Activated CD4-positive, alpha-beta memory T cell treated with anti-CD3 and anti-CD28 coated beads for 36 hours (primary cell): ENCODE results near the gene DTHD1. TPM values are rescaled to one million over a fixed set of nuclear protein-coding genes. Genes with fewer than 3 reads are reported as not detected.

Experiments
- CTCF ChIA-PET: fragments of 350-600 bp; sonication (Branson Sonifier 250); formaldehyde crosslinking; loops from one replicate; lab custom pipeline; 2021; ENCODE audit warnings: antibody characterized with exemption, inconsistent platforms; lab: Charles Lee
- POLR2A ChIA-PET: fragments of 350-600 bp; sonication (Branson Sonifier 250); formaldehyde crosslinking; loops from one replicate; lab custom pipeline; 2021; ENCODE audit warnings: antibody characterized with exemption; lab: Charles Lee
- DNase-seq: peaks from one replicate; pipeline ENCODE4 v3.0.0-alpha.2; 2020
- H3K27ac Mint-ChIP-seq: one replicate; pipeline ENCODE4 v1.8.0; 2021; ENCODE audit warnings: mixed read lengths
- H3K27me3 Mint-ChIP-seq: one replicate; pipeline ENCODE4 v1.8.0; 2021; ENCODE audit warnings: mixed read lengths
- H3K36me3 Mint-ChIP-seq: one replicate; pipeline ENCODE4 v1.8.0; 2021; ENCODE audit warnings: mixed read lengths
- H3K4me1 Mint-ChIP-seq: one replicate; pipeline ENCODE4 v1.8.0; 2021; ENCODE audit warnings: low read depth, mixed read lengths
- H3K4me3 Mint-ChIP-seq: one replicate; pipeline ENCODE4 v1.8.0; 2021; ENCODE audit warnings: mild to moderate bottlenecking, mixed read lengths
- H3K9me3 Mint-ChIP-seq: one replicate; pipeline ENCODE4 v1.8.0; 2021; ENCODE audit warnings: mixed read lengths
- intact Hi-C: fragments of 100-400 bp; cut with micrococcal nuclease; formaldehyde crosslinking; loops from one replicate; pipeline ENCODE4 v1.15.1; 2023
- total RNA-seq, 2 experiments: library from RNA; stranded (reverse); gene quantifications; one replicate each; pipeline ENCODE4 v1.2.3, GENCODE V29; 2021

Gene DTHD1
- total RNA-seq, 2 experiments from 2014 or later = 3.1 to 3.8 TPM

GRCh38 chr4:36328130-36328529 lies 46.7 kb downstream of the DTHD1 start:
- H3K4me3 Mint-ChIP-seq = no peak overlapping the region
- H3K9me3 Mint-ChIP-seq = no peaks in the 10 kb centered on the region
- peaks cover 44% of the 10 kb centered on the region for H3K4me1 Mint-ChIP-seq
- H3K27ac Mint-ChIP-seq = no peak overlapping the region
- no peaks in the 10 kb centered on the region for H3K36me3 Mint-ChIP-seq
- intact Hi-C loops = loop anchor here (10.0 kb wide), 1 partner anchor 353 kb away; no protein-coding TSS in a partner anchor
- CTCF ChIA-PET = no interaction called here
- H3K27me3 Mint-ChIP-seq = no peaks in the 10 kb centered on the region
- POLR2A ChIA-PET = no interaction called here
- no peak for DNase-seq

- Mint-ChIP-seq H3K36me3 (no peaks in the 10 kb centered on the region), H3K4me1 (peaks cover 38% of the 10 kb centered on the region), H3K27ac (no peak overlapping the region), H3K4me3 (no peak overlapping the region), H3K9me3 (no peaks in the 10 kb centered on the region), H3K27me3 (no peaks in the 10 kb centered on the region)
- intact Hi-C loops = loop anchor here (10.0 kb wide), 1 partner anchor 354 kb away; no protein-coding TSS in a partner anchor
- no peak for DNase-seq
- ChIA-PET CTCF (interaction anchor here (0.6 to 2.5 kb wide), 5 partner anchors 20 to 84 kb away, joined by 3 to 10 read pairs (median 3); partner anchors contain the start of gene ARAP2), POLR2A (no interaction called here)
Observed at GRCh38 chr4:36329228-36329627, 47.8 kb downstream of the DTHD1 start.

GRCh38 chr4:36330796-36331195 lies 49.4 kb downstream of the DTHD1 start:
- no peaks in the 10 kb centered on the region for H3K9me3 Mint-ChIP-seq
- H3K36me3 Mint-ChIP-seq = no peaks in the 10 kb centered on the region
- H3K4me3 Mint-ChIP-seq = no peak overlapping the region
- no peaks in the 10 kb centered on the region for H3K27me3 Mint-ChIP-seq
- POLR2A ChIA-PET = interaction anchor here (1.4 to 2.3 kb wide), 2 partner anchors 44 to 87 kb away, joined by 3 to 14 read pairs; partner anchors contain the start of gene ARAP2
- CTCF ChIA-PET = interaction anchor here (0.8 to 2.5 kb wide), 3 partner anchors 18 to 86 kb away, joined by 4 to 9 read pairs (median 7); partner anchors contain the start of gene ARAP2
- no peak overlapping the region for H3K27ac Mint-ChIP-seq
- H3K4me1 Mint-ChIP-seq = peaks cover 26% of the 10 kb centered on the region
- intact Hi-C loops = no loop called here
- DNase-seq = no peak

GRCh38 chr4:36332023-36332781 lies 50.8 kb downstream of the DTHD1 start:
- peaks cover 23% of the 10 kb centered on the region for H3K4me1 Mint-ChIP-seq
- H3K9me3 Mint-ChIP-seq = no peaks in the 10 kb centered on the region
- CTCF ChIA-PET = interaction anchor here (0.8 to 2.1 kb wide), 7 partner anchors 16 to 172 kb away, joined by 3 to 7 read pairs (median 3); partner anchors contain the start of gene ARAP2
- POLR2A ChIA-PET = interaction anchor here (0.8 to 2.3 kb wide), 6 partner anchors 8 to 88 kb away, joined by 3 to 14 read pairs (median 4); partner anchors contain the start of gene ARAP2
- H3K27me3 Mint-ChIP-seq = no peaks in the 10 kb centered on the region
- H3K4me3 Mint-ChIP-seq = no peak overlapping the region
- intact Hi-C loops = loop anchor here (1.0 kb wide), 4 partner anchors 9 to 62 kb away; no protein-coding TSS in a partner anchor
- DNase-seq = peak; percentile 57
- peak overlapping the region; percentile 78 for H3K27ac Mint-ChIP-seq
- H3K36me3 Mint-ChIP-seq = no peaks in the 10 kb centered on the region

- CTCF ChIA-PET = interaction anchor here (0.8 to 2.1 kb wide), 7 partner anchors 15 to 173 kb away, joined by 3 to 7 read pairs (median 3); partner anchors contain the start of gene ARAP2
- no peak for DNase-seq
- peak overlapping the region; percentile 78 for H3K27ac Mint-ChIP-seq
- peaks cover 22% of the 10 kb centered on the region for H3K4me1 Mint-ChIP-seq
- no peaks in the 10 kb centered on the region for H3K9me3 Mint-ChIP-seq
- no peaks in the 10 kb centered on the region for H3K36me3 Mint-ChIP-seq
- H3K27me3 Mint-ChIP-seq = no peaks in the 10 kb centered on the region
- POLR2A ChIA-PET = interaction anchor here (0.8 to 2.3 kb wide), 6 partner anchors 9 to 89 kb away, joined by 3 to 14 read pairs (median 4); partner anchors contain the start of gene ARAP2
- no peak overlapping the region for H3K4me3 Mint-ChIP-seq
- intact Hi-C loops = loop anchor here (1.0 kb wide), 4 partner anchors 9 to 62 kb away; no protein-coding TSS in a partner anchor
Observed at GRCh38 chr4:36332782-36333131, 51.3 kb downstream of the DTHD1 start.

- CTCF ChIA-PET = interaction anchor here (0.8 to 2.1 kb wide), 6 partner anchors 15 to 90 kb away, joined by 3 to 7 read pairs (median 3); partner anchors contain the start of gene ARAP2
- no peak for DNase-seq
- Mint-ChIP-seq H3K9me3 (no peaks in the 10 kb centered on the region), H3K4me1 (peaks cover 25% of the 10 kb centered on the region), H3K4me3 (no peak overlapping the region), H3K27ac (no peak overlapping the region), H3K27me3 (no peaks in the 10 kb centered on the region), H3K36me3 (no peaks in the 10 kb centered on the region)
- intact Hi-C loops = no loop called here
- POLR2A ChIA-PET = interaction anchor here (1.0 to 2.3 kb wide), 4 partner anchors 9 to 90 kb away, joined by 3 to 14 read pairs (median 8); partner anchors contain the start of gene ARAP2
Observed at GRCh38 chr4:36333303-36333877, 52.0 kb downstream of the DTHD1 start.

- Mint-ChIP-seq H3K27me3 (no peaks in the 10 kb centered on the region), H3K36me3 (no peaks in the 10 kb centered on the region), H3K4me1 (peaks cover 19% of the 10 kb centered on the region), H3K4me3 (no peak overlapping the region), H3K9me3 (no peaks in the 10 kb centered on the region), H3K27ac (no peak overlapping the region)
- ChIA-PET CTCF (no interaction called here), POLR2A (no interaction called here)
- DNase-seq = no peak
- intact Hi-C loops = no loop called here
Observed at GRCh38 chr4:36337665-36338185, 56.3 kb downstream of the DTHD1 start.

GRCh38 chr4:36338973-36339372 lies 57.6 kb downstream of the DTHD1 start:
- Mint-ChIP-seq H3K27ac (no peak overlapping the region), H3K27me3 (no peaks in the 10 kb centered on the region), H3K36me3 (no peaks in the 10 kb centered on the region), H3K4me1 (peaks cover 11% of the 10 kb centered on the region), H3K9me3 (no peaks in the 10 kb centered on the region), H3K4me3 (no peak overlapping the region)
- CTCF ChIA-PET = no interaction called here
- no peak for DNase-seq
- POLR2A ChIA-PET = no interaction called here
- intact Hi-C loops = no loop called here

GRCh38 chr4:36341936-36342335 lies 60.5 kb downstream of the DTHD1 start:
- peaks cover 8% of the 10 kb centered on the region for H3K4me1 Mint-ChIP-seq
- CTCF ChIA-PET = no interaction called here
- no peak overlapping the region for H3K4me3 Mint-ChIP-seq
- no peak overlapping the region for H3K27ac Mint-ChIP-seq
- no peak for DNase-seq
- H3K36me3 Mint-ChIP-seq = no peaks in the 10 kb centered on the region
- H3K9me3 Mint-ChIP-seq = no peaks in the 10 kb centered on the region
- intact Hi-C loops = no loop called here
- POLR2A ChIA-PET = no interaction called here
- H3K27me3 Mint-ChIP-seq = no peaks in the 10 kb centered on the region

GRCh38 chr4:36343501-36344175 lies 62.2 kb downstream of the DTHD1 start:
- H3K4me3 Mint-ChIP-seq = no peak overlapping the region
- no peaks in the 10 kb centered on the region for H3K27me3 Mint-ChIP-seq
- H3K36me3 Mint-ChIP-seq = no peaks in the 10 kb centered on the region
- H3K4me1 Mint-ChIP-seq = peaks cover 6% of the 10 kb centered on the region
- H3K9me3 Mint-ChIP-seq = no peaks in the 10 kb centered on the region
- no peak for DNase-seq
- intact Hi-C loops = no loop called here
- POLR2A ChIA-PET = no interaction called here
- H3K27ac Mint-ChIP-seq = no peak overlapping the region
- CTCF ChIA-PET = interaction anchor here (1.2 kb wide), 1 partner anchor 56 kb away, joined by 4 read pairs; no protein-coding TSS in a partner anchor

GRCh38 chr4:36348403-36348938 lies 67.1 kb downstream of the DTHD1 start:
- peak; percentile 69 for DNase-seq
- Mint-ChIP-seq H3K27me3 (no peaks in the 10 kb centered on the region), H3K36me3 (no peaks in the 10 kb centered on the region), H3K4me1 (peaks cover 29% of the 10 kb centered on the region), H3K27ac (peak overlapping the region; percentile 81), H3K9me3 (no peaks in the 10 kb centered on the region), H3K4me3 (no peak overlapping the region)
- intact Hi-C loops = loop anchor here (1.0 kb wide), 8 partner anchors 16 to 267 kb away; no protein-coding TSS in a partner anchor
- CTCF ChIA-PET = interaction anchor here (0.6 to 4.0 kb wide), 10 partner anchors 16 to 106 kb away, joined by 3 to 91 read pairs (median 4); partner anchors contain the start of gene ARAP2
- POLR2A ChIA-PET = interaction anchor here (1.1 to 2.1 kb wide), 8 partner anchors 16 to 215 kb away, joined by 3 to 11 read pairs (median 4); partner anchors contain the start of genes ARAP2 and DTHD1
